Measurements from ENCODE around the gene SLC39A12.

Gene SLC39A12

DNA sequence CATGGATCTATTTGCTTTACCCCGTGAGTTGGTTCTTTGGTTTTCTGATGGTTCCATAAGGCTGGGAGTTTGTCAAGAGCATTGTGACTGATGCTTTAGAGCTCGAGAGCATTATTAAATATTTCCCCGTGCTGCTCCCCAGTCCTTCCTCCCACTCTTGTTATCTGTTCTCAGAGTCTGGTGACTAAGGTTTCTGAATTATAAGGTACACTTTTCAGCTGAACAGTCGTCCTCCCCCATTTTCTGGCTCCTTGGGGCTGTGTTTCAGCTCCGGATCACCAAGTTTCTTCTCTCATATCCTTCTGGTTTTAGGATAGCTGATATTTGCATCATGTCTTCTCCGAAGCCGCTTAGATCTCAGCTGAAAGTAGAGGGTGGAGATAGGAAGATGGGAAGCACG lies 130.7 kb downstream of the SLC39A12 start:
- TF ChIP-seq, protein P1, sequence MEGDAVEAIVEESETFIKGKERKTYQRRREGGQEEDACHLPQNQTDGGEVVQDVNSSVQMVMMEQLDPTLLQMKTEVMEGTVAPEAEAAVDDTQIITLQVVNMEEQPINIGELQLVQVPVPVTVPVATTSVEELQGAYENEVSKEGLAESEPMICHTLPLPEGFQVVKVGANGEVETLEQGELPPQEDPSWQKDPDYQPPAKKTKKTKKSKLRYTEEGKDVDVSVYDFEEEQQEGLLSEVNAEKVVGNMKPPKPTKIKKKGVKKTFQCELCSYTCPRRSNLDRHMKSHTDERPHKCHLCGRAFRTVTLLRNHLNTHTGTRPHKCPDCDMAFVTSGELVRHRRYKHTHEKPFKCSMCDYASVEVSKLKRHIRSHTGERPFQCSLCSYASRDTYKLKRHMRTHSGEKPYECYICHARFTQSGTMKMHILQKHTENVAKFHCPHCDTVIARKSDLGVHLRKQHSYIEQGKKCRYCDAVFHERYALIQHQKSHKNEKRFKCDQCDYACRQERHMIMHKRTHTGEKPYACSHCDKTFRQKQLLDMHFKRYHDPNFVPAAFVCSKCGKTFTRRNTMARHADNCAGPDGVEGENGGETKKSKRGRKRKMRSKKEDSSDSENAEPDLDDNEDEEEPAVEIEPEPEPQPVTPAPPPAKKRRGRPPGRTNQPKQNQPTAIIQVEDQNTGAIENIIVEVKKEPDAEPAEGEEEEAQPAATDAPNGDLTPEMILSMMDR (conservative IDR thresholded peaks at IDR 0.05): no peak
- TF ChIP-seq ZFX (IDR thresholded peaks at IDR 0.05): no peak
- no peak overlapping the region for H3K27ac ChIP-seq

DNA sequence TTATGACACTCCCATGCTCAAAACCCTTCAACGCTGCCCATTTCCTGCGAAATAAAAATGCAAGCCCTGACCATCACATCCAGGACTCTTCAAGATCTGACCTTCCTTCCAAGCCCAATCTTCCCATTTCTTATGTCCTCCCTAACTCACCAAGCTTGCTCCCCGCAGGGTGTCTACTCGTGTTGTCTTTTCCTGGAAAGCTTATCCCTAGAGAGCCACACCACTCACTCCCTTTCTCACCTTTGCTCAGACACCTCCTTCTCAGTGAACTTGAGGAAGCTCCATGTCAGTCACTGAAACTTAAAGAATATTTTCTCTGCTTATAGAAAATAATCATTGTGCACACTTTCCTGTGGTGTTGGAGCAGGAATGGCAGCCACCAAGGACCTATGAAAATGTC lies 134.1 kb downstream of the SLC39A12 start:
- TF ChIP-seq, protein P1 (conservative IDR thresholded peaks at IDR 0.05): no peak
- no peak for TF ChIP-seq ZFX (IDR thresholded peaks at IDR 0.05)

DNA sequence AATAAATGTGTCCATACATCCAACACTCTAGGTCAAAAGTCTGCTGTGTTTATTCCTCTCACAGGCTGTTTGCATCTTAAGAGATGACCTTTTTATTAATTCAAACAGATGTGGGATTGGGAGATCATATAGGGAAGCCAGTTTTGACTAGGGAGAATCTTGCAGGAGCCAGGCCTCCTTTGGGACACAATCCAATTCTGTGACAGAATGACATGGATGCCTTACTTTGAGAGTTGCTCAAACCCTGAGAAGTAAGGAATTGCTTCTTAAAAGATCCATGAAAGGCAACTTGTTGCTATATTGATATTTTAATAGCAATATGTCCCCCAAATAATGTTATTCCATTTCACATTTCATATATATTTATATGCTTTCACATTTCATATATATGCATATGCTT lies 135.0 kb downstream of the SLC39A12 start:
- H3K27ac ChIP-seq: no peak overlapping the region
- no peak for TF ChIP-seq ZFX (IDR thresholded peaks at IDR 0.05)
- TF ChIP-seq, protein P1 (conservative IDR thresholded peaks at IDR 0.05): no peak

More for the DNA sequence above, 134.1 kb downstream of the SLC39A12 start:
- no peak overlapping the region for H3K27ac ChIP-seq

DNA sequence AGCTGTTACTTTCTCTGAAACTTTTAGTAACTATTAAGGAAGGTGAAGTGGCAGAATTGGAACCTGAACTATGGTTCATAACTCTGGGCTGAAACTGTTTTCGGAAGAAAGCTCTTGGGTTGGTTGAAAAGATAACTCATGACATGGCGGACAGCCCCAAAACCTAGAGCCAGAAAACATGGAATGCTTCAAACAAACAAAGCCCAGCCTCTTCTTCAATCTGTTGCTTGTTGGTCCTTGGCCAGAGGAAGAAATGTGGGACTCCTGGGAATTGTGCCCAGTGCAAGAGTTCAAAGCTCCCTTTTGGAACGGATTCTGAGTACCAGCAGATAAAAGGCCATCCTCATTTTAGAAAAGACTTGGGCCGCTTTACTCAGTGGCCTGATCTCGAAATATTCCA lies 135.6 kb downstream of the SLC39A12 start:
- TF ChIP-seq, protein P1 (conservative IDR thresholded peaks at IDR 0.05): no peak
- no peak for TF ChIP-seq ZFX (IDR thresholded peaks at IDR 0.05)

More for the DNA sequence above, 135.6 kb downstream of the SLC39A12 start:
- no peak overlapping the region for H3K27ac ChIP-seq

Measured in C4-2B (cell line).